BJ (cell line): ENCODE measurements around the gene TTC39A. TPM values are rescaled to one million over a fixed set of nuclear protein-coding genes. Genes with fewer than 3 reads are reported as not detected.

ENCODE experiments used
- CTCF ChIA-PET: fragments of 350-600 bp; formaldehyde crosslinking; extraction: SDS; loops from one replicate; lab custom pipeline; 2021; ENCODE audit warnings: antibody characterized with exemption, inconsistent platforms; lab: Yijun Ruan, JAX
- POLR2A ChIA-PET: fragments of 300-600 bp; sonication (Branson Sonifier 250); formaldehyde crosslinking; extraction: SDS; loops from one replicate; lab custom pipeline; 2021; ENCODE audit warnings: antibody characterized with exemption; lab: Charles Lee
- DNase-seq: peaks from one replicate; pipeline ENCODE4 v3.0.0-alpha.2; 2011; ENCODE audit warnings: low read depth
- H3K27me3 ChIP-seq: 2 replicates; pipeline ENCODE4 v1.6.0; 2011; ENCODE audit warnings: low read length; ENCODE audit not compliant: control insufficient read depth, insufficient read depth
- H3K36me3 ChIP-seq: 2 replicates; pipeline ENCODE4 v1.5.1; 2011; ENCODE audit warnings: low read length; ENCODE audit not compliant: control insufficient read depth, insufficient read depth
- H3K4me3 ChIP-seq: 2 replicates; pipeline ENCODE4 v1.5.1; 2011; ENCODE audit warnings: low read depth, mild to moderate bottlenecking, control low read depth, low read length
- polyA plus RNA-seq: library from polyadenylated mRNA; depleted of rRNA; stranded (reverse); fragments of >200 nt; gene quantifications from 2 replicates; pipeline ENCODE4 v1.2.3, GENCODE V29; 2011
- TF ChIP-seq, protein P1 (sequence below): IDR thresholded peaks from 2 replicates; pipeline ENCODE4 v1.5.1; 2011; ENCODE audit warnings: low read depth, mild to moderate bottlenecking, control low read depth, inconsistent platforms, low read length, moderate library complexity; ENCODE audit not compliant: insufficient read depth

Gene TTC39A
- polyA plus RNA-seq, 1 experiment, result 0.43 TPM

DNA sequence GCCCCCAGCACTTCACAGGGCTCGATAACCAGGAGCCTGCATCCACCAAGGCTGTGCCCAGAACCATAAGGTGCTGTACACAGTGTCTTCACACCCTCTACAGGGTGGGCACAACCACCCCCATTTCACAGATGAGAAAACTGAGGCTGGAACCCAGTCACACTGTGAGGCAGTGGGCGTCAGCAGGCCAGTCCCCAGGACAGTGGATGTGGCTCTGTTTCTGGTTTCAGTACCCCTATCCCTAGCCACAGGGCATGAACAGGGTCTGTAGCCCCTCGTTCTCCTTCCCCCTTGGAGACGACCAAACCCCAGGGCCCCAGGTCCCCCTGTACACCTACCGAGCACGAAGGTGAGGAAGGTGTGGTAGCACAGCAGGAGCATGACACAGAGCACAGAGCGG, 27.6 kb downstream of the TTC39A start:
- H3K36me3 ChIP-seq, result no peaks in the 10 kb centered on the region
- H3K4me3 ChIP-seq, result no peak overlapping the region
- DNase-seq, result no peak
- TF ChIP-seq, protein P1, sequence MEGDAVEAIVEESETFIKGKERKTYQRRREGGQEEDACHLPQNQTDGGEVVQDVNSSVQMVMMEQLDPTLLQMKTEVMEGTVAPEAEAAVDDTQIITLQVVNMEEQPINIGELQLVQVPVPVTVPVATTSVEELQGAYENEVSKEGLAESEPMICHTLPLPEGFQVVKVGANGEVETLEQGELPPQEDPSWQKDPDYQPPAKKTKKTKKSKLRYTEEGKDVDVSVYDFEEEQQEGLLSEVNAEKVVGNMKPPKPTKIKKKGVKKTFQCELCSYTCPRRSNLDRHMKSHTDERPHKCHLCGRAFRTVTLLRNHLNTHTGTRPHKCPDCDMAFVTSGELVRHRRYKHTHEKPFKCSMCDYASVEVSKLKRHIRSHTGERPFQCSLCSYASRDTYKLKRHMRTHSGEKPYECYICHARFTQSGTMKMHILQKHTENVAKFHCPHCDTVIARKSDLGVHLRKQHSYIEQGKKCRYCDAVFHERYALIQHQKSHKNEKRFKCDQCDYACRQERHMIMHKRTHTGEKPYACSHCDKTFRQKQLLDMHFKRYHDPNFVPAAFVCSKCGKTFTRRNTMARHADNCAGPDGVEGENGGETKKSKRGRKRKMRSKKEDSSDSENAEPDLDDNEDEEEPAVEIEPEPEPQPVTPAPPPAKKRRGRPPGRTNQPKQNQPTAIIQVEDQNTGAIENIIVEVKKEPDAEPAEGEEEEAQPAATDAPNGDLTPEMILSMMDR, result no peak
- ChIA-PET POLR2A (no interaction called here), CTCF (no interaction called here)
- H3K27me3 ChIP-seq, result no peaks in the 10 kb centered on the region; the same call in 1 of the 2 replicates

DNA sequence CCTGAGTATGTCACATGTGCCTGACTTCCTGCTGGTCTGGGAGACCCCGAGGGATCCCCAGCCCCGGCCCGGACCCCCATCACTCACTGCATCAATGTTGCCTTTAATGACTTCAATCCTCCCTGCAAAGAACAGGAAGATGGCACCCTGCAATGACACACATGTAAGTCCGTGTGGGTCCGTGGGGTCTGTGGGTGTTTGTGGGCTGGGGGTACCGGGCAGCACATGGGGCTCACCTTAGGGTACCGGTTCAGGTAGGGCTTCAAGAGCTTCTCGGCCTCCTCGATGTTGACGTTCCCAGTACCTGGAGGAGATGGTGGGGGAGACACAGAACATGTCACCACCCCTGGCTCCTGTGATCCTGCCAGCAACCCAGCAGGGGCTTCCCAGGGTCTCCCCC, 28.1 kb downstream of the TTC39A start:
- CTCF ChIA-PET, result no interaction called here
- no peaks in the 10 kb centered on the region; the same call in 1 of the 2 replicates for H3K27me3 ChIP-seq
- H3K36me3 ChIP-seq, result no peaks in the 10 kb centered on the region
- DNase-seq, result no peak
- no peak overlapping the region for H3K4me3 ChIP-seq
- TF ChIP-seq, protein P1, result no peak
- POLR2A ChIA-PET, result no interaction called here

DNA sequence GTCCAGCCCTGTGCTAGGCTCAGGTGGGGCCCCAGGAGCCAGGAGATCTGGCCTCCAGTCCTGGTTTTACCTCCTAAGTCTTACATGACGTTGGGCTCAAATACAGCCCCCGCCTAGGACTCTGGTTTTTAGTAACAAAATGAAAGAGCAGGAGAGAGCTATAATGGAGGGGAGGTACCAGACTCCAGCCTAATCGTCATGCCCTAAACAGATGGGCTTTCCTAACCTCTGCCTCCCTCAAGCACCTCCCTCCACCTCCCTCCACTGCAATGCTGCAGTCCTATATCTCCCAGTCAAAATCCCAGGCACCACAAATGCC, 28.6 kb downstream of the TTC39A start:
- H3K4me3 ChIP-seq, result no peak overlapping the region
- TF ChIP-seq, protein P1, result no peak
- ChIA-PET POLR2A (no interaction called here), CTCF (no interaction called here)
- no peaks in the 10 kb centered on the region; the same call in 1 of the 2 replicates for H3K27me3 ChIP-seq
- H3K36me3 ChIP-seq, result no peaks in the 10 kb centered on the region
- DNase-seq, result no peak

DNA sequence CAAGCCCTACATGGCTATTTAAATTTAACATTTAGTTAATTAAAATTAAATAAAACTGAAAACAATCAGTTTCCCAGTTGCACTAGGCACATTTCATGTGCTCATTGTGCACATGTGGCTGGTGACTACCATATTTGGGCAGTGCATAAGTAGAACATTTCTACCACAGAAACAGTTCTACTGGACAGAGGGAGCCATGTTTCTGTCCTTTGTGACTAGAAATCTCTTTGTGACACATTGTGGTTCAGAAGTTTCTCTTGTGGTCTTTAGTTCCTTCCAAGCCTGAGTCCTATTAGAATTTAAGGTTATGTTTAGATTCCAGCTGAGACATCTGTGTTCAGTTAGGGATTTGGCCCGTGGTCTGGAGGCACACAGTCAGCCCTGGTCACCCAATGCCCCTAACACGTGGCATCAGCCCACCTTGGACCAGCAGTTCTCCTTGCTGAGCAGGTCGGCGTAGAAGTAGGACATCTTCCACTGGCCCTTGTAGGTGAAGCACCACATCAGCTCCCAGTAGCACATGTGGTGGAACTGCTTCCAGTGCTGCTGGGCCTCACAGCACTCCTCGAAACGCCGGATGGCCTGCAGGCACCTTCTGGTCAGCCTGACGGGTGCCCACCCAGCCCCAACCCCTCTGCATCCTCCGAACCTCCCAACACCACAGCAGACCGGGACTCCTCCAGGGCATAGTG, 29.1 kb downstream of the TTC39A start:
- no peaks in the 10 kb centered on the region; the same call in 1 of the 2 replicates for H3K27me3 ChIP-seq
- ChIA-PET POLR2A (no interaction called here), CTCF (no interaction called here)
- DNase-seq, result no peak
- TF ChIP-seq, protein P1, result no peak
- no peak overlapping the region for H3K4me3 ChIP-seq
- H3K36me3 ChIP-seq, result no peaks in the 10 kb centered on the region

DNA sequence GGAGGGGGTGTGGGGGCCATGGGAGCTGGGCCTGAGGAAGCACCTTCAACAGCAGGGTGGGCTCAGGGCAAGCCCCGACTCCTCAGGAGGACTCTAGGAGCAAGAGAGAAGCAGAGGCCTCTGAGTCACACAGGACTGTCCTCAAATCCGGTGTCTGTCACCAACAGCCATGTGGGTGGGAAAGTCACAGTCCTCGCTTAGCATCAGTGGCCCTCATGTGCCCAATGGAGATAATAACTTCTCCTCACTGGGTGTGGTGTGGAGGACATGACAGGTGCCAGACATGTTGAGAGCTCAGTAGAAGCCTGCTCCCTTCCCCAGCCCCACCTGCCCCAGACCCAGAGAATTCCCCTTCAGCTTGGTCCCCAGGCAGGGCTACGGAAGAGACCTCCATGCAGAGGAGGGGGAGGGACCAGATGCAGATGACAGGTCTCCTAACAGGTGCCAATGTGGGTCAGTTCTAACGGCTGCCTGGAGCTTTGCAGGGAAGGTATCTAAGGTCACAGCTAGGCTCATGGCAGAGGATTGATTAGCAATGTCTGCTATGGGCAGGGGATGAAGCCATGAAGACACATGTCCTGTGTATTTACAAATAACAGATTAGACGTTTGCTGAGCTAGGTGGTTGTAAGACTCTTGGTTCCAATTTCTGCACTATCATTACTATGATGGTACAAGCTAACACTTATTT, 30.2 kb downstream of the TTC39A start:
- TF ChIP-seq, protein P1, result no peak
- DNase-seq, result no peak
- Histone ChIP-seq H3K4me3 (no peak overlapping the region), H3K27me3 (no peaks in the 10 kb centered on the region; the same call in 1 of the 2 replicates), H3K36me3 (no peaks in the 10 kb centered on the region)
- POLR2A ChIA-PET, result no interaction called here
- CTCF ChIA-PET, result no interaction called here
